Upper lobe of left lung (tissue), 4 donors: ENCODE measurements around the gene VTCN1.

Experiments used
- CTCF ChIP-seq, 6 experiments: fragments of 450-650 bp in 4 of 6; fragments of 200-600 bp in 2 of 6; sonication (generic) in 2 of 6; IDR thresholded peaks; one replicate each; pipeline ENCODE4 v1.5.1; 2016 to 2019; ENCODE audit warnings: antibody characterized with exemption in 6 of 6
- POLR2AphosphoS5 ChIP-seq, 2 donors: sonication (generic); formaldehyde crosslinking; IDR thresholded peaks; one replicate each; pipeline ENCODE4 v1.5.1; 2017; ENCODE audit warnings: antibody characterized with exemption in 2 of 2

GRCh38 chr1:117213046-117213445 is 2.3 kb upstream of the VTCN1 start:
- no peak for TF ChIP-seq CTCF (IDR thresholded peaks at IDR 0.05)
- no peak for TF ChIP-seq POLR2AphosphoS5 (IDR thresholded peaks at IDR 0.05)
